ENCODE data around the gene SLC30A1. TPM values are rescaled to one million over a fixed set of nuclear protein-coding genes. Genes with fewer than 3 reads are reported as not detected.

Gene SLC30A1
- total and polyA plus RNA-seq, 2 of the 8 experiments (the other 6 are each of a cell fraction or from before 2014, with no cell fraction given), result 4.5 to 14.0 TPM

DNA sequence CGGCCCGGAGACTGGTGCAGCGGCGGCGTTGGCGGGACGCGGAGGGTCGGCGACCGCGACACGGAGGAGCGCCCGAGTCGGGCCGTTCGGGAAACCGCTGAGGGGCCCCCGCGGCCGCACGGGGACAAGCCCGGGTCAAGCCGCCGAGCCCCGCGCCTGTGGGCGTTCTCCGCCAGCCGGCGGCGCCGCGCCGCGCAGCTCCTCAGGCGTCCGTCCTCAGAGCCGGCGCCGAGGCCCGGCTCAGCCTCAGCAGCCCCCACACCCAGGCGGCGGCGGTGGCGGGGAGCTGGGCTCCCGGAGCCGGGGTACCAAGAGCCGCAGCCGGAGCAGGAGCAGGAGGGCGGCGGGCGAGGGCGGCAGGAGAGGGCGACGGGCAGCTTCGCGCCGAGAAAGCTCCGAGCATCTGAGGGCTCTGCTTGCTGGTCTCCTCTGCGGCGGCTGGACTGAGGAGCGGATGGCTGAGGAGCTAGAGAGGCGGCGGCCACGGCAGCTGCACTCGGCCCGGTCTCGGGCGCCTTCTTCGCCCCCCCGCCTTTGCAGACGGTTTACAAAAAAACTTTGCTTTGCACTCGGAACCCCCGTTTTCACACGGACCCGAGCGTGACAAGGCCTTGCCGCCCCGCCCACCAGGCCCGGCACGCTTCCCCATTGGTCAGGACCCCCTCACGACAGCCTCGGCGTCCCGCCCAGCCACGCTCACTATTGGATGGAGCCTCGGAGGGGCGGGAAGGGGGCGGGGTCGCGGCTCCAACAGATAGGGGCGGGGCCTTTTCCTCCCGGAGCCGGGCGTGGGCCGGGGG is at the start of gene SLC30A1 (continued):
- no peak for TF ChIP-seq RBBP5 (IDR thresholded peaks at IDR 0.05; ENCODE audit: borderline replicate concordance, low read depth, low read length)
- TF ChIP-seq CHD2 (IDR thresholded peaks at IDR 0.05; ENCODE audit: low read length), result 0 out of 2 replicates have a peak, but pooled peaks have one; percentile 24
- TF ChIP-seq PHF8 (conservative IDR thresholded peaks at IDR 0.05; ENCODE audit: low read depth, low read length), result no peak; the same call in 1 of the 2 replicates
- TF ChIP-seq MAX (IDR thresholded peaks at IDR 0.05), result no peak
- TF ChIP-seq SP1 (IDR thresholded peaks at IDR 0.05; ENCODE audit: low read depth, low read length), result peak; percentile 86
- no peak for TF ChIP-seq ZNF274 (IDR thresholded peaks at IDR 0.05; ENCODE audit: borderline replicate concordance, extremely low read depth, low read length)
- no peak; a peak in 1 of 4 replicates for TF ChIP-seq HDAC2 (IDR thresholded peaks at IDR 0.05; ENCODE audit: borderline replicate concordance in 1 of 2, low read depth in 2 of 2, low read length in 2 of 2)
- no peak for TF ChIP-seq SIRT6 (IDR thresholded peaks at IDR 0.05; ENCODE audit: low read length)
- TF ChIP-seq USF2 (IDR thresholded peaks at IDR 0.05; ENCODE audit: low read length), result no peak
- peak; percentile 80 for TF ChIP-seq TAF1 (IDR thresholded peaks at IDR 0.05; ENCODE audit: low read depth, low read length)
- no peak for TF ChIP-seq CEBPB (IDR thresholded peaks at IDR 0.05; ENCODE audit: low read depth, low read length)
- TF ChIP-seq KDM1A (IDR thresholded peaks at IDR 0.05; ENCODE audit: borderline replicate concordance, low read length), result no peak
- TF ChIP-seq TAF7 (optimal IDR thresholded peaks at IDR 0.05; ENCODE audit: borderline replicate concordance, low read depth, low read length), result peak; percentile 49
- TF ChIP-seq SP2 (IDR thresholded peaks at IDR 0.05; ENCODE audit: low read length), result peak; percentile 44; the same call in 1 of the 2 replicates
- TF ChIP-seq CTBP2 (IDR thresholded peaks at IDR 0.05; ENCODE audit: borderline replicate concordance, insufficient read depth, insufficient read length, low read length), result no peak
- peak; percentile 14 for TF ChIP-seq KDM4A (IDR thresholded peaks at IDR 0.05; ENCODE audit: low read depth, low read length, severe bottlenecking)
- no peak for TF ChIP-seq RXRA (IDR thresholded peaks at IDR 0.05; ENCODE audit: insufficient read depth, low read depth, low read length)
- TF ChIP-seq GTF2F1 (IDR thresholded peaks at IDR 0.05; ENCODE audit: borderline replicate concordance, low read depth, low read length), result no peak
- TF ChIP-seq SP4 (IDR thresholded peaks at IDR 0.05; ENCODE audit: low read length), result peak; percentile 92
